ENCODE data around the gene EPS8L2.

Gene EPS8L2

DNA sequence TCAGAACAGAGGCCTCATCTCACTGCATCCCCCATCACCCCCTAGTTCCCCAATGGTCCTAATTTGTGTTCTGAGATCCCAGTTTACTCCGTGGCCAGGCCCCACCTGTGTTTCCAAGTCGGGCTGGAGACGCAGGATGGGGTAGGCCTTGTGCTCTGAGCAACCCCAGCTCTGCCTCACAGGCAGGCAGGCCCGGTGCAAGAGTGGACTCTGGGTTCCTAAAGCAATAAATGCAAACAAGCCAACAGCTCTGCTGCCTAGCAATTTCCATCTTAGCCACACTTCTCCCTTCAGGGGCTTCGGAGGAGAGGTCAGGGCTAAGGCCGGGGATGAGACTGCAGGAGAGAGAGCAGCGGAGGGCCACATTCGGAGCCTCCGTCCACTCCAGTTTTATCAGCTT is 2.5 kb upstream of the EPS8L2 start:
- no peak for DNase-seq

DNA sequence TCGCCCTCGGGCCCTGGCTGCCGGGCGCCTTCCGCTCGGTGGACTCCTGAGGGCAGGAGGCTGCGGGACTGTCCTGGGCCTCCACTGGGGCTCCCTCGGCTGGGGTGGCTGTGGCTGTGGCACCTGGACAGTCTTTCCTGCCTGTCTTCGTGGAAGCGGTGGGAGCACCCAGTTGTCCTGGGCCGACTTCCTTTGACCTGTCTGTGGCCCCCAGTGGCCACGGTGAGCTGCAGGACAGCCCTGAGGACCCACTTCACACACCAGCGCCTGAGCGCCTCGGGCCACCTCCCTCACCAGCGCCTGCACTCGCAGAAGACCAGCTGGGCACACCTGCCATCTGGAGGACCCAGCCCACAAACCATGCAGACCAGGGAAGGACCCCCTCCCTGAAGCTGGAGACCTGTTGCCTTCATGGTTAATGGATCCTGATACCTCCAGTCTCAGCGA is 1.8 kb upstream of the EPS8L2 start:
- no peak for DNase-seq

GRCh38 chr11:704781-705645 is 1.0 kb upstream of the EPS8L2 start:
- DNase-seq = no peak

DNA sequence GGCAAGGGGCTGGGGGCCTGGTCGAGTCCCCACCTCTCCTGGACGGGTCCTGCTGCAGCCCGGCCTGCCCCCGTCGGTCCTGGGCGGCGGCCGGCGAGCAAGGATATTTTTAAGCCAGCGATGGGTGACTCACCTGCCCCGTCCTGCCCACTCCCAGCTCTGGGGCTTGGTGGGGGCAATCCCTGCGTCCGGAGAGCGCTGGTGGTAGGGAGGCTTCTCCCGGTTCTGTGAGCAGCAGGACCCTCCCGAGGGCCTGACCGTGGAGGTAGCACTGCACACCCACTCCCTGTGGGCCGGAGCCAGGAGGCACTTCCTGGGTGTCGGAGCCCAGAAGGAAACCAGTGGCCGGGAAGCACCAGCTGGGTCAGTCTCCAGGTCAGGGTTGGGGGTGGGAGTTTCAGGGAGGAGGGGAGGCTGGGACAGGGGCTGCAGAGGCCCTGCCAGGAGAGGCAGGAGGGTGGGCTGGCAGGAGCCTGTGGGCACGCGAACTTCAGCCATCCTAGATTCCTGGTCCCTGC is 467 bp downstream of the EPS8L2 start:
- DNase-seq = no peak

- peak in 8 of 51 donors; percentile 17 to 36 (median 34) for DNase-seq
These were observed 1.2 kb downstream of the EPS8L2 start for GRCh38 chr11:706957-707816.

DNA sequence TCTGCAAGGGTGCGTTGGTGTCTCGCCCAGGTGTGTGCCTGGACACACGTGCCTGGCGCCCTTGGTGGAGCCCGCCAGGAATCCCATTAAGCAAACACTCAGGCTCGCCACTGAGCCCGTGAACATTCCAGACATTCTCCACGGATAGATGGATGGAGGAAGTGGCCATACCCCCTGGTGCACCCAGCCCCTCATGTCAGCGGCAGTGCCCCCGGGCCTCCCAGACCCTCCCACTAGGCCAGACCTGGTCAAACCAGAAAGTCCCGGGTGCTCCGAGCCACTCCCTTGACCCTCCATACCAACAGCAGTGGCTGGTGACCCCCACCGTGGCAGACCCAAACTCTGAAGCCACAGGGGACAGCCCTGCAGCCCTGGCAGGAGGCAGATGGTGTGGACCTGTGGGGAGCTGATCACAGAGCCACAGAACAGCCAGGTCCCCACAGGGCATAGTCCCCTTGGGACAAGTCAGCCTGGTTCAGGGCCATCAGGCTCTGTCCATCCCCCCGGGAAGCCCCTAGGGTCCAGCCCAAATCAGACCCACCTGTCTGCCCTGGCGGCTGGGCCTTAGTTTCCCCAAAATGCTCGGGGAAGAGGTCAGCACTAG is 1.9 kb downstream of the EPS8L2 start:
- DNase-seq = no peak

DNA sequence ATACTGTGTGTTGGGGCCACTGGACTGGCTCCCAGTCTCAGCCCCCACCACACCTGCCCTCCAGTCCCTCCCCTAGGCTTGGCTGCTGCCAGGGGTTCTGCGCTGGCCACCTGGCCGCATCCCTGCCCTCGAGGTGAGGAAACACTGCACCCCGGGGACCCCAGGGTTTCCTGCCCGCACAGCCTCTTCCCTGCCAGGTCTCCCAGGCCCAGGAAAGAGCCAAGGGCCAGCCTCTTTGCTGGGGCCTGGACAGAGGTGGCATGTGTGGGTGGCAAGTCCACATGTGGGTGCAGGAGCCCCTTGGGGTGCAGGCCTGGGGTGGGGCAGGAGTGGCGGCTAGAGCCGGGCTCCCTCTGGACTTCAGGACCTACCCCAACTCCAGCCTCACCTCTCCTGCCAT is 2.5 kb downstream of the EPS8L2 start:
- no peak for DNase-seq

- DNase-seq = no peak
These were observed 3.3 kb downstream of the EPS8L2 start for GRCh38 chr11:709109-709997.

DNA sequence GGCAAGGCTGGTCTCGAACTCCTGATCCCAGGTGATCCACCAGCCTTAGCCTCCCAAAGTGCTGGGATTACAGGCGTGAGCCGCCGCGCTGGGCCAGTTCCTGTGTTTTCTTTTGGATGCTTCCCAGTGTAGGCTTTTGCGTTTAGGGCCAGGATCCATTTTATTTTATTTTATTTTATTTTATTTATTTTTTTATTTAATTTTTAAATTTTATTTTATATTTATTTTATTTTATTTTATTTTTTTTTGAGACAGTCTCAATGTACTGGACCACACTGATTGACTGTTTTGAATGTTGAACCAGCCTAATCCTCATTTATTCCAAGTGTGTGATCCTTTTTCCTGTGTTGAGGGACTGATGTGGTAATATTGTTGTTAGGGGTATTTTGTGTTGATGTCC is 8.4 kb downstream of the EPS8L2 start:
- no peak for DNase-seq

GRCh38 chr11:719214-720016 is 13.4 kb downstream of the EPS8L2 start:
- no peak for DNase-seq

DNA sequence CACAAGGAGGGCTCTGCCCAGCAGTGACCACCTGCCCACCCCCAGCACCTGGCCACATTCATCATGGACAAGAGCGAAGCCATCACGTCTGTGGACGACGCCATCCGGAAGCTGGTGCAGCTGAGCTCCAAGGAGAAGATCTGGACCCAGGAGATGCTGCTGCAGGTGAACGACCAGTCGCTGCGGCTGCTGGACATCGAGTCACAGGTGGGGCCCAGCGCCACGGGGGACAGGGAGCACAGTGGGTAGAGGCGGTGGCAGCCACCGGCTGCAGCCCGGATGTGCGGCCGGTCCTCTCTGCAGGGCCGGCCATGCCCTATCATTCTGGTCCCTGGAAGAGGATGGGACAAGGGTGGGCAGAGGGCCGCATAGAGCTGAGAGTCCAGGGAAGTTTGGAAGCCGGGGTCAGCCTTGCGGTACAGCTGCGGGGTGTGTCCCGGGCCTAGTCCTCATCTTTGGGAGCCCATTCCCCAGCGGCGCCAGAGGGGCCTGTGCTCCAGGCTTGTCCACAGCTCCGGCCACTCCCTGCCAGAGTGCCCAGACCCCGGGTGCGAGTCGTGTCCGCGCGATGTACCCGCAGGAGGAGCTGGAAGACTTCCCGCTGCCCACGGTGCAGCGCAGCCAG is 14.1 kb downstream of the EPS8L2 start:
- no peak for DNase-seq

DNA sequence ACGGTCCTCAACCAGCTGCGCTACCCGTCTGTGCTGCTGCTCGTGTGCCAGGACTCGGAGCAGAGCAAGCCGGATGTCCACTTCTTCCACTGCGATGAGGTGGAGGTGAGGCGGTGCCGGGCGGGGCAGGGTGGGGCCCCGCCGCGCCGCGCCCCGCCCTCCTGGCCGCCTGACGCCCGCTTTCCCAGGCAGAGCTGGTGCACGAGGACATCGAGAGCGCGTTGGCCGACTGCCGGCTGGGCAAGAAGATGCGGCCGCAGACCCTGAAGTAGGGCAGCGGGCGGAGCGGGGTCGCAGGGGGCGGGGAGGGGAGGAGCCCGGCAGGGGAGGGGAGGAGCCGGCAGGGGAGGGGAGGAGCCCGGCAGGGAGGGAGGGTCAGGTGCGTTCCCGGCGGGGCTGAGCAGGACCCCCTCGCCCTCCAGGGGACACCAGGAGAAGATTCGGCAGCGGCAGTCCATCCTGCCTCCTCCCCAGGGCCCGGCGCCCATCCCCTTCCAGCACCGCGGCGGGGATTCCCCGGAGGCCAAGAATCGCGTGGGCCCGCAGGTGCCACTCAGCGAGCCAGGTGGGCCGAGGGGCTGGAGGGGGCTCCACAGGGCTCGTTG is 14.7 kb downstream of the EPS8L2 start:
- peak in 8 of 51 donors; percentile 34 to 72 (median 44) for DNase-seq

GRCh38 chr11:721247-721740 is 15.3 kb downstream of the EPS8L2 start:
- no peak for DNase-seq

- no peak for DNase-seq
These were observed 15.8 kb downstream of the EPS8L2 start for GRCh38 chr11:721741-722345.

- no peak for DNase-seq
These were observed 16.3 kb downstream of the EPS8L2 start for GRCh38 chr11:722346-722811.

DNA sequence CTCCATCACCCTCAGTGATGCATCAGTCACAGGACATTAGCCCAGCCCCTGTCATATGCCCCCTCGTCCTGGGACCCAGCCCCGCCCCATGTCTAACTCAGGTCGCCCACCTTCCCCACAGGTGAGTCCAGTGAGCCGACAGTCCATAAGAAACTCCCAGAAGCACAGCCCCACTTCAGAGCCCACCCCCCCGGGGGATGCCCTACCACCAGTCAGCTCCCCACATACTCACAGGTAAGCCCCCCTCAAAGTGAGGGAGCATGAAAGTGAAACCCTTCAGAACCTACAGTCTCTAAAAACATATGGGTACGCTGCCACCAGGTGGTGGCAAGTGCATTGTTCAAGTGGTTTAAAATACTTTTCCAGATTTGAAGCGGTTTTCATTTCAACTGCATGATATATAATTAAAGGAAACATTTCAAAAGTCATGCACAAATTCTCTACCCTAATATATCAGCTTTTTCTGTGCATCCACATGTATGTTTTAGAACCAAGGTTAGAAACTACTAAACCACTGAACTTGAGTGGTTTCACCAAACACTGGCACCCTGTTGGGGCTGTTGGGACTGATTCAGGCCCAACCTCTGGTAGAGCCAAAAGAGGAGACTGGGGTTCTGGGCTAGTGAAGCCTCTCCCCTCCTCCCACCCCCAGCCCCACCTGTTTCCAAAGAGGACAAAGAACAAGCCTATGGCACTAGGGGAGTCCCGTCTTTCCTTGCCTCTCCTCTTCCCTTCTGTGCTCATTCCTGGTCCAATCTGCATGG is 17.3 kb downstream of the EPS8L2 start:
- peak in 9 of 51 donors; percentile 5 to 41 (median 35) for DNase-seq

GRCh38 chr11:724049-724777 is 18.2 kb downstream of the EPS8L2 start:
- no peak for DNase-seq

All from hypothalamus (tissue), 51 donors.